DMS153 treated with DMSO at 0.1 percent for 48 hours (cell line): ENCODE measurements around the gene PRPS1.
"Not testable (repeated sequence)": the region's sequence is repeated elsewhere in the genome, so short reads cannot be mapped to it uniquely, and the experiment has no call there.

Source experiments
- DNase-seq: peaks from one replicate; lab custom pipeline; 2025; ENCODE audit not compliant: unreplicated experiment; lab: John Stamatoyannopoulos, UW

Gene PRPS1

DNA sequence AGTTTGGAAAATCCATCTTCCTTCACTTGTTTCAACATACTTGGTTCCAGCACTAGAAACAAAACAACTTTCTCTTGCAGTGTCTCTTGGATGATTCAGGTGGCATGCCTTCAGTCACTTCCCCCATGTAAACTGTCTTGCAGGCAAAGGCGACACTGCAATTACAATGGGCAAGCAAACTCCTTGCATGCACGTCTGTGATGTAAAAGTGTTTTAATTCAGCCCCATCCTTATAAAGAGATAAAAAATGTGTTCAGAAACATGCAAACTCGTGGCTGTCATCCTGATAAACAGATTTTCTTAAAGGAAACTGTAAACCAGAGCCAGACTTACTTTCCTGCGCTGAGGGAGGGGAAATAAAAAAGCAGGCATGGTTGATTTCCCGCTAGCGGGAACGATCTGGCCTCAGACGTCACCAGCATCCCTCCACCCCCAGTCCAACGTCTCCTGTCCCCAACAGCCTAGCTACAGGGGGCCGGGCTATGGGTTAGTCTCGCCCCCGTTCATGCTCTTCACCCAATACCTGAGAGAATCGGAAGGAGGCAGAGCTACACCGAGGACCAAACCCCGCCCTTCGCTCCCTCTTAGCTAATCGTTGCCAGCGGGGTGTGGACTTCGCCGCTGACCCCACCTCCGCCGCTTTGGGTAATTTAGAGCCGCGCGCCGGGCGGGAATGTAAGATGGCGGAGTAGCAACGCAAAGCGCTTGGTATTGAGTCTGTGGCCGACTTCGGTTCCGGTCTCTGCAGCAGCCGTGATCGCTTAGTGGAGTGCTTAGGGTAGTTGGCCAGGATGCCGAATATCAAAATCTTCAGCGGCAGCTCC is at the start of gene PRPS1:
Gene PRPS1, plus strand, starts transcription at position 673 of the 824 bp plus-strand sequence. Its CDS starts 119 bp downstream, at position 792.
- peak; percentile 78 for DNase-seq

DNA sequence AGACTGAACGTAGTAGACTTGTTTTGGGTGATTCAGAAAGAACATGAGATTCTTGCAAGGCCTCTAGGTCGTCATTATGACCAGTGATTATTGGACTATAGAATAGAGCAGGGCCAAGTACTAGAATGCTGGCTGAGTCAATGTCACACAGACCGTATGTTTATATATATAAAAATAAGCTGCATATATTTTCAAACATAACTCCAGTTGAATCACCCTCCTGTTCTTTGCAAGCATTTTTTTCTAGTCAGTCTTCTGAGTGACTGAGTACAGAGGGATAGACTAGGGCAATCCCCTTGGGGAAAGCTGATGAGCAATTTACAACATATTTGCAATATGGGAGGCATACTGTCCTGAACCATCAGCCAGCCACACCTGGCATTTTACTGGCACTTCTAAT is 48.4 kb upstream of the PRPS1 start:
- no peak for DNase-seq

DNA sequence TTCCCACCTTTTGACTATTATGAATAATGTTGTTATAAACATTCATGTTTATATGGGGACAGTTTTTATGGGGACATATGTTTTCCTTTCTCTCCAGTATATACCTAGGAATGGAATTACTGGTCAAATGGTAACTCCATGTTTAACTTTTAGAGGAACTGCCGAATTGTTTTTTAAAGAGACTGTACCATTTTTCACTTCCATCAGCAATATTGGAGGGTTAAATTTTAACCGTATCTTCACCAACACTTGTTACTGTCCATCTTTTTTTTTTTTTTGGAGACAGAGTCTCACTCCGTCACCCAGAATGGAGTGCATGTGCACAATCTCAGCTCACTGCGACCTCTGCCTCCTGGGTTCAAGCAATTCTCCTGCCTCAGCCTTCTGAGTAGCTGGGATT is 46.4 kb upstream of the PRPS1 start:
- no peak for DNase-seq

DNA sequence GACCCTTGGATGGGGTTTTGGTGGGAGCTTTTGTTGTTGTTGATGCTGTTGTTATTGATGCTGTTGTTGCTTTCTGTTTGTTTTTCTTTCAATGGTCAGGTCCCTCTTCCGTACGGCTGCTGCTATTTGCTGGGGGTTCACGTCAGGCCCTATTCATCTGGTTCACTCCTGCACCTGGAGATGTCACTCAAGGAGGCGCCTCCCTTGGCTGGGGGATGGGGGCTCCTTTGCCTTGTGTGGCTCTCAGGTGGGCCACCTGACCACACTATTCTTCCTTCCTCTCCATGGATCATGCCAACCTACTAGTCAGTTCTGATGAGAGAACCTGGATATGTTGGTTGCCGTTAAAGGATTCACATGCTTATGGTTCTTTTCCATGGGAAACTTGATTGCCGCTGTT is 39.1 kb upstream of the PRPS1 start:
- DNase-seq = no peak

DNA sequence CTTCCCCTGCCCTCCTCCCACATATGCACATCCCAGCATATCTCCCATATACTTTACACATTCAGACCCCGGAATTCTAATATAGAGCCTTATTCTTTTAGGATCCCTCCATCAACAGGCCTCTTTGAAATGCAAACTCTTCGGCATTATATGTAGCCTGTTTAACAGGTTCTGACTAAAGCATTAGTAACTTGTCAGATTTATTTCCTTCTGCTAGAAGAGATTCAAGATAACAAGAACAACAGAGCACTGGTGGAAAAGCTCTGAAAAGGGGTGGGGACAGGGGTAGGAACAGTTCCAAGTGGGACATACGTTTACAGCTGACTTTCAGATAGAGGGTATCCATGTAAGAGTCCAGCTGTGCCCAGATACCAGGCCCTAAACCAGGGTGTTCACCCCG is 31.7 kb upstream of the PRPS1 start:
- DNase-seq = no peak

DNA sequence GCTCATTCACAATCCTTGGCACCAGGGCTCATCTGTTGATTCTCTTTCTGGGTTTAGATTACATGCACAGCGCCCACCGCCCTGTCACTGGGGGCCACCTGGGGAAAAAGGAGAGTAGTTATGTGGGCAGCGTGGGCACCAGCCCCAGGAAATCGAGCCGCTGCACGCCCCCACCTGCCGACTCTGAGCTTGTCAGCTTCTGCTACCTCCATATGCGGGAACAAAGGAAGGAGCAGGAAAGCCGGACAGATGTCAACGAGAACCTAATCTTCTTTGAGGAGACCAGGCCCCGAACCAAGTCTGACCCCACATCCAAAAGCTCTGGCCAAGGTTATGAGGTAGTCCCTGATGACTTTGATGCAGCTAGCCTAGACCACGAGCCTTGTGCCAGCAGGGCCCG is 31.0 kb upstream of the PRPS1 start:
- no peak for DNase-seq

DNA sequence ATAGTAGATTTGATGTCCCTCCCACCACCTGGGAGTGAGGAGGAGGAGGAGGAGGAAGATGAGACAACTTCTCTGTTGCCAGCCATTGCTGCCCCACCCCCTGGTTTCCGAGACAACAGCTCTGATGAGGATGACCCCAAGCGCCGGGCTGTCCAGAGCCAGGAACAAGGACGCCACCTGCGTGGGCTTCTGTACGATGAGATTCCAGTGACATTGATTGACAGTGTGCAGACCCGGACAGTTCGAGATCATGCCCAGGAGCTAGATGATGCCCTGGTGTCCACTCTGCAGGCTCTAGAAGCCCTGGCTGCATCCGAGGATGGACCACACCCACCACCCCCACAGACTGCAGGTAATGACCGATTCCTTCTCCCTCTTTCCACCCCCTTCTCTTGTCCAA is 30.5 kb upstream of the PRPS1 start:
- no peak for DNase-seq

DNA sequence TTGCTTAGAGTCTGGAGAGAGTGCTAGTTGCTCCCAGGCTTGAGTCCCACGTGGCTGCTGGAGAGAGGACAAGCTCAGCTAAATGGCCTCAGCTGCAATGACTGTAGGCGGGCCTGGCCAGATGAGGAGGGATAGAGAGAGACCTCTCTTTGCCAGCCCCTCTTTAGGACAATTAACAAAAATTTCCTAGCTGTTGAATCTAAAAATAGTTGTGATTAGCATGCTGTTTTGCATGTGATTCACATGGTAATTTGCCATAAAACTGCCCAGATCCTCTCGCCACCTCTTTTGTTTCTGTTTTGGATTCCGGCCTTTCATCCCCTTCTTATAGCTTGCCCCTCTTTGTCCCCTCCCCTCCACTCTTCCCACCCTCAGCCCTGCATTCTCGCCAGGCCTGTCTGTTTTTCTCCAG is 28.9 kb upstream of the PRPS1 start:
- no peak for DNase-seq

DNA sequence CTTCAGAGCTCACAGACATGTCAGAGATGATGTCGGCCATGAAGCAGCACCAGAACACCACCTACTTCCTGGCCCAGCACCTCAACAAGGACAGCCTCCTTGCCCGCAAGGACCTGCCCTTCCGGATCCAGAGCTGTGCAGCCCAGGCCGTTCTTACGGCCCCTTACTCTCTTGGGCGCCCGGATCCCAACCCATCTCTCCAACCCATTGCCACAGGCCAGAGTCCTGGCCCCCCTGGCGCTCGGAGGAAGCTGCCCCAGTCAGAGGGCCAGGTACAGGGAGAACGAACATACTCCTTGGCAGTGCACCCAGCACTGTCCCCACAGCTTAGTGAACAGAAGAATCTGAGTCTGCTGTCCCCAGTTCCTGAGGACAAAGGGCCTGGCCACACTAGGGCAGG is 27.9 kb upstream of the PRPS1 start:
- DNase-seq = no peak

DNA sequence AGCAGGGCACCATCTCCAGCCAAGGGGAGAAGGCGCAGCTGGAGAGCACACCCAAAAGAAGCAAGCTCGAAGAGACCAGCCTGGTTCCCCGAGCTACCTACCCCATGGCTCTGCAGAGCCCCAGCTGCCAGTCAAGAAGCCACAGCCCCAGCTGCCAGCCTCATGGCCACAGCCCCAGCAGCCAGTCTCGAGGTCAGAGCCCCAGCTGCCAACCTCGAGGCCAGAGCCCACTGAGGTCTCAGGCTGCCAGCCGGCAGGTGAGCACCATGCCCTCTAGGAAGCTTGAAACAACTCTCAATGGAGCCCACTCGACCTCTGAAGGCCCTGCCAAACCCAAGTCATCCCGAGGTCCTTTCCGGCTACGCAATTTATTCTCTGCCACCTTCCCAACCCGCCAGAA is 27.0 kb upstream of the PRPS1 start:
- DNase-seq = no peak

DNA sequence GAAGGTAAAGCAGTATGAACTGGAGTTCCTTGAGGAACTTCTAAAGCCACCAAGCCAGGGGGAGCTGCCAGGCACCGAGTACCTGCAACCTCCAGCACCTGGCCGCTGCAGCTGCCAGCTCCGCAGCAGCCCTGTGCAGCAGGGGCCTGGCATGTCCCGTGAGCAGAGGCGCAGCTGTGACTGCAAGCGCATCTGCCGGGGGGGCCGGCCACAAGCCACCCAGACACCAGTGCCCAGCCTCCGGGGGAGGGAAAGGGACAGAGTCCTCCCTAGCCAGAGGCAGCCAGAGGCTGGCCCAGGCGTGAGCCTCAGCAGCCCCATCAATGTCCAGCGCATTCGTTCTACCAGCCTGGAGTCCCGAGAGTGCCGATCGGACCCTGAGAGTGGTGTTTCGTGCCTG is 26.6 kb upstream of the PRPS1 start:
- DNase-seq = no peak

DNA sequence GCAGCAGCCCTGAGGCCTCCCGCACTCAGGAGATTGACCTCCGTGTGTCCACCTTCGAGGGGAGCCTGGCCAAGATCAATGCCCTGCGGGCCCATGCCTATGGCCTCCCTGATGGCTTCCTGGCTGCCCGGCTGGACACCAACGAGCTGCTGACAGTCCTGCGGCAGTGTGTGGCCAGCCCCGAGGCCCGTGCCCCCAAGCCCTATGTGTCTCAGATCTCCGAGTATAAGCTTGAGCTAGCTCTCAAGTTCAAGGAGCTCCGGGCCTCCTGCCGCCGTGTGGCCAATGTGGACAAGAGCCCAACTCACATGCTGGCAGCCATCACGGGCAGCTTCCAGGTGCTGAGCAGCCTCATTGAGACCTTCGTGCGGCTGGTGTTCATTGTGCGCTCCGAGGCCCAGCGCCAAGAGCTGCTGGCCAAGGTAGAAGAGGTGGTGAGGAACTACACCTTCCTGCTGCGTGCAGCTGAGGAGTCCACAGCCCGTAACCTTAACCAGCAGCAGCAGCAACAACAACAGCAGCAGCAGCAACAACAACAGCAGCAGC is 25.5 kb upstream of the PRPS1 start:
- DNase-seq = no peak

DNA sequence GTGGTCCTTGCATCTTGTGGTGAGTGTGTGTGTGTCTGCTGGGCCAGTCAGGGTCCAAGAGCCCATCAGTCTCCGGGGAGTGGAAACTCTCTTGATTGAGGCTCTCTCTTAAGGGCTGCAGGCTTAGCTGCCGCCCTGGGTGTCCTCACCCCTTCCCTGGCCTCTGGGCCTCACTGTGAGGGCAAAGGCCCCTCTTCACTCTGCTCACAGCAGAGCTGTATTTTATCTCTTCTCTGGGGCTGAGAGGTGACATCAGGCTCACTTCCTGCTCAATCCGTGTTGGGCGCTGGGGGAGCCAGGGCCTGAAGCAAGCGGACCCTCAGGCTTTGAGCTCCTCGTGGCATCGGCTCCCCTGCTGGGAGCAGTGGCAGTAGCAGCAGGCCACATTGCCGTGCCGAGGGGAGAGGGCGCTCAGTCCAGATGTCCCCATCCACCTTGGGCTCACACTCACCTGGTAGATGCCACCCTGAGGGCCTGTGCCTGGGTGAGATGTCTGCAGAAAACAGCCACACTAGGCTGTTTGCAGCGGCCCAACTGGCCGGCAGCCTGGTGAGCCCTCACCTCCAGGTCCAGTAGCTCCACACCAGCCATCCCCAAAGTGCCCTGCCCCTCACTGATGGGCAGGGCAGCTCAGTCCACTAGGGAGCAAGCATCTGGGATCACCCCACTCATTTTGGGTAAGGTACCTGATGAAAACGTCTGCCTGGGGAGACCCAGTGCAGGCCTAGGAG is 24.7 kb upstream of the PRPS1 start:
- no peak for DNase-seq

DNA sequence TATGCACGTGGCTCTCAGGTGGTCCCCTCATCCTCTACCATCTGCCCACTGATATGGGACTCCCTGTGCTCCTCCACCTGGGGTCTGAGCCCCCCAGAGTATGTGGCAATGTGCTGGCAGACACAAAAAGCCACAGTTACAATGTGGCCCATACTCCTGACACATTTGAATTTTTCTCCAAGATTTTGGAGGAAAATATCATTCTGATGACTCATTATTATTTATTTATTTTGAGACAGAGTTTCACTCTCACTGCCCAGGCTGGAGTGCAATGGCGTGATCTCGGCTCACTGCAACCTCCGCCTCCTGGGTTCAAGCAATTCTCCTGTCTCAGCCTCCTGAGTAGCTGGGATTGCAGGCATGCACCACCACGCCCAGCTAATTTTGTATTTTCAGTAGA is 19.2 kb upstream of the PRPS1 start:
- DNase-seq = not testable (repeated sequence)

DNA sequence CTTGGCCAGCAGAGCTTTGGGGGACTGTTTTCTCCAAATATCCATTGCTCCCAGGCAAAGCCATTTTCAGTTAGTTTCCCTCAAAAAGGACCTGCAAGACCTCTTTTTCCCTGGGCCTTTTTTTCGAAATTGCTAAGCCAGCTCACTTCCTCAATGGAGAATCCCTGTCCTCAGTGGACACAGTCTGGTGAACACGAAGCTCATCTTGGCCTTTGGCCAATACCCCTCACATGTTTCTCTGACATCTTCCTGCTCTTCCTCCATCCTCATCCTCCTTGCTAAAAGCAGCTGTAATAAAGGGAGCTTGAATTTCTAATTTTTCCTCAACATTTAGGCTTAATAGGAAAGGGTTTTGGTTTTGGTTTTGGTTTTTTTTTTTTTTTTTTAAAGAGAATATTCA is 17.6 kb upstream of the PRPS1 start:
- DNase-seq = no peak

DNA sequence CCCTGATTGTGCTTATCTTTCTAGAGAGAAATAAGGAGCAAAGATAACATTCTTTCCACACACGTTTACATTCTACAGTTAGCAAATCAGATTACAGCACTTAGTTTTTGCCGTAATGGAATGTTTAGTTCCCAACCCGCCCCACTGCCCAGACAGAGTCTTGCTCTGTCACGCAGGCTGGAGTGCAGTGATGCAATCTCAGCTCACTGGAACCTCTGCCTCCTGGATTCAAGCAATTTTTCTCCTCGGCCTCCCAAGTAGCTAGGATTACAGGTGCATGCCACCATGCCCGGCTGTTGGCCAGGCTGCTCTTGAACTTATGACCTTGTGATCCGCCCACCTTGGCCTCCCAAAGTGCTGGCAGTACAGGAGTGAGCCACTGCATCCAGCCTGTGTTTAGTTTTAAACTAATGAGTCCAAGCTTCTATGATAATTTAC is 8.4 kb upstream of the PRPS1 start:
- no peak for DNase-seq

DNA sequence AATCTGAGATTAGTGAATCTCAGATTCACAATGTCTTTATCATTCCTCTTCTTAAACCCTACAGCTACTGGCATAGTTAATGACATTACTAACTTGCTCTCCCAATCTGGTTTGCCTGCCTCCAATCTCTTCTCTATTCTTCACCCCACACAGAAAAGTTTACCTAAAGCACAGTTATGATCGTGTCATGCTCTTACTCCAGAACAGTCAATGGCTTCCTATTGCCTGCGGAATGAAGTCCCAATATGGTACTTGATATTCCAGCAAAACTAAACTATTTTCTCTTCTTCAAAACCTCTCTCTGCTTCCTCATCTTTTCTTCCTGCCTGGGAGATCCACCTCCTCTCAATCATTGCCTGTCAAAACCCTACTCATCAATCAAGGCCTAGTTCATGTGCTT is 3.4 kb upstream of the PRPS1 start:
- no peak for DNase-seq

DNA sequence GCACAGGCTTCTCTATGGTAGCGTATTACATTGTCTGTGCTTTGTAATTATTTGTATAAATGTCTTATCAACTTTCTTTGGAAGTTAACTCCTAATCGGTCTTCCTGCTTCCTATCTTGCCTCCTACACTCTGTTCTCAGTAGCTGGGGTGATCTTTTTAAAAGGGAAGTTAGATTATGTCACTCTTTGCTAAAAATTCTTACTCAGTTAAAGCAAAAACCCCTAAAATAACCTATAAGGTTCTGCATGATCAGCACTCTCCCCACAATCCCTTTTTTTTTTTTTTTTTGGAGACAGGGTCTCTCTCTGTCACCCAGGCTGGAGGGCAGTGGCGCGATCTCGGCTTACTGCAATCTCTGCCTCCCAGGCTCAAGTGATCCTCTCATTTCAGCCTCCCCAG is 2.6 kb upstream of the PRPS1 start:
- no peak for DNase-seq

DNA sequence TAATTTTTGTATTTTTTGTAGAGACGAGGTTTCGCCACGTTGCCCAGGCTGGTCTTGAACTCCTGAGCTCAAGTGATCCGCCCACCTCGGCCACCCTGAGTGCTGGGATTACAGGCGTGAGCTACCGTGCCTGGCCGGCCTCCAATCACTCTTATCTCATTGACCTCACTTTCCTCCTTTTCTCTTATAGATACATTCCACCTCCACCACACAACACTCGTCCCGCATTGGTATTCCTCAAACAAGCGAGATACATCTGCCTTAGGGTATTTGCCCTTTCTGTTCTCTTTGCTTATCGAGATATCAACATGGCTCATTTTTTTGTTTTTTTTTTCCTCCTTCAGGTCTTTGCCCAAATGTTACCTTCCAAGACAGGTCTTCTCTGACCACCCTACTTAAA is 1.8 kb upstream of the PRPS1 start:
- no peak for DNase-seq

DNA sequence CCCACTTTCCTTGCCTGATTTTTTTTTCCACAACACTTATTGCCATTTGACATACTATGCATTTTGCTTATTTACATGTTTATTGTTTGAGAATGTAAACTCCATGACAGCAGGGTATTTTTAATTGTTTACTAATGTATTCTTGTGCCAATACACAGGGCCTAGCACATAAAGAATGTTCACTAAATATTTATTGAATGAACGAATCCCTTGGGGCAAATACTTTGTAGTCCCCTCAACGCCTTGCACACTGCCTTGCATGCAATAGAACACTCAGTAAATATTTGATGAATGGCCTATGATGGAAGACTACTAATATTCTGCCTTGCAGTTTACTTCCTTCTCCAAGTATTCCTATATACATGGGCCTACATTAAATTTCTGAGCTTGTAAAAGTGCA is 1.4 kb upstream of the PRPS1 start:
- no peak for DNase-seq

DNA sequence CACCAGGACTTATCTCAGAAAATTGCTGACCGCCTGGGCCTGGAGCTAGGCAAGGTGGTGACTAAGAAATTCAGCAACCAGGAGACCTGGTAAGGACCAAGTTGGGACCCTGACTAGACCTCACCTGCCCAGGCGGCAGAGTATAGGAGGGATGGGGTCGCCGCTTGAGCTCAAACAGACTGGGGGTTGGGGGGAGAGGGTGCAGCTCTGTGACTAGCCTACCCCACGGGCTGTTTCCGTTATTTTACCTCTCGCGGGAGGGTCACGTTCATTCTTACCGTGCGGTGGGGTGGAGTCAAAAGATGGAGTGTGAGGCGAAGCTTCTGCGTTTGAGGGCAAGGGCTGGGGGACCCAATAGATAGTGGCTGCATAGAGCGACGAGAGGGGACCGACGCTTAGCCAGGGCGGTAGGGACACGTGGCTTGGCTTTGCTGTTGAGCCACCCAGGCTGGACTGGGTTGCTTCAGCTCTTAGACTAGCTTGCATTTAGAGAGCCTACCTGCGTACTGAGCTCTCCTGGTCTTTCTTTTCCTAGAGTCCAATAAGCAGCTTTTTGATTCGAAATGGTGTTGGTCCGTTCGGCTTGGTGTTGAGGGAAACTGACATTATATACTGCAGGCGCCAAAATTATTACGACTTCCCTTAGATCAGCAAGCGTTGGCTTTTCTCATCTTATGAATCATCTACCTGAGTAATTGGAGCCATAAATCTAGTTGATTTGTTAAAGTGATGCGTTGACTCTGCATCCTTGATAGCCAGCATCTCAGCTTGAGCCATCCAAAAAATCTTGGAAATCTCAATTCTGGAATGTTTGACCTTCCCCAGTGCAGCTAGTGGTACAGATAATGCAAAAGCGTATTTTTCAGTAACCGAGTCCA is 591 bp downstream of the PRPS1 start:
- DNase-seq = no peak
